ENCODE measurements around the gene TWSG1. TPM values are rescaled to one million over a fixed set of nuclear protein-coding genes. Genes with fewer than 3 reads are reported as not detected.

TWSG1 gene
- total RNA-seq, 3 donors from 2014 or later = 34.4 to 45.9 (median 42.7) TPM

DNA sequence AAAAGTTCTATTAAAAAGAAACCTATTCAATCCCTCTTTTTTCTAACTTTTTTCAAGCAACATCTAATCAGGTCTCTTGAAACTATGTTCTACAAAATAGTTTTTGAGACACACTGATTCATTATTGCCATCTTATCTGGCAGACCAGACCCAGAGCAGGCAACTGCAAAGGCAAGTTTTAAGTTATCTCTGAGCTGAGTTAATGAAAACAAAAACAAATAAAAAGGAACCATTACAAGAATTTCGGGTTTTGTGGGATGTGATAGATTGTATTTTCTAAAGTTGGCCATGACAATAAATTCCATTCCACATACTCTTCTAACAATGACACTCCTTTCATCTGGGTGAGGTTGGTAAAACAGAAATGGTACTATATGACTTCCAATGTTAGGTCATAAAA lies 15.2 kb upstream of the TWSG1 start:
- no peaks in the 10 kb centered on the region for H3K9me3 ChIP-seq
- no peak overlapping the region for H3K4me3 ChIP-seq
- H3K4me1 ChIP-seq = no peaks in the 10 kb centered on the region
- DNase-seq (ENCODE audit: low spot score in 2 of 2) = no peak
- intact Hi-C loops (cut with DNase I; ENCODE audit: low total_unique reads) = no loop called here
- no peak for TF ChIP-seq POLR2AphosphoS5 (IDR thresholded peaks at IDR 0.05)
- no peaks in the 10 kb centered on the region for H3K27me3 ChIP-seq
- no peak overlapping the region for H3K27ac ChIP-seq
- no peaks in the 10 kb centered on the region for H3K36me3 ChIP-seq

- Histone ChIP-seq H3K27me3 (no peaks in the 10 kb centered on the region), H3K27ac (no peak overlapping the region), H3K4me1 (no peaks in the 10 kb centered on the region), H3K36me3 (no peaks in the 10 kb centered on the region), H3K4me3 (no peak overlapping the region), H3K9me3 (no peaks in the 10 kb centered on the region)
- intact Hi-C loops (cut with DNase I; ENCODE audit: low total_unique reads) = no loop called here
- TF ChIP-seq CTCF (IDR thresholded peaks at IDR 0.05) = no peak
- TF ChIP-seq POLR2AphosphoS5 (IDR thresholded peaks at IDR 0.05) = no peak
- TF ChIP-seq POLR2A (IDR thresholded peaks at IDR 0.05) = no peak
- DNase-seq (ENCODE audit: low spot score in 2 of 2) = no peak
Measured at GRCh38 chr18:9321017-9321452, 13.5 kb upstream of the TWSG1 start.

DNA sequence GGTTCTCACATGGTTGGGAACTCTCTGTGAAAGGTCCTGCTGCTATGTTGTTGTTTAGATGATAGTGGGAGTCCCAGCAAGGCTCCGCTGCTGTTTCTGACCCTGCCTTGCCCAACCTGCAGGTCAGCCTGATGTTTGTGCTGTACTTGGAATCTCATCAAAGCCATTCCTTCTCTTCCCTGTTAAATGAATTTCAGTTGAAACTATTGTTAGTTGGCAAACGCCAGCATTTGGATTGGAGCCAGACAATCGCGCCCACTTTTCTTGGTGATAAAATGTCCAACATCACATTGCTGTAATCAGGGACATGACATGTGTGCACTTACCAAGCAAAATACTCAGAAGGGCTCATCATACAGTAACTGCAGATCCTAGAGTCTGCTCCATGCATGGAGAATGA lies 12.8 kb upstream of the TWSG1 start:
- no peak overlapping the region for H3K4me3 ChIP-seq
- no peak for DNase-seq (ENCODE audit: low spot score in 2 of 2)
- no peaks in the 10 kb centered on the region for H3K36me3 ChIP-seq
- no peak for TF ChIP-seq CTCF (IDR thresholded peaks at IDR 0.05)
- no peak for TF ChIP-seq POLR2A (IDR thresholded peaks at IDR 0.05)
- no peak for TF ChIP-seq POLR2AphosphoS5 (IDR thresholded peaks at IDR 0.05)
- intact Hi-C loops (cut with DNase I; ENCODE audit: low total_unique reads) = no loop called here
- no peaks in the 10 kb centered on the region for H3K9me3 ChIP-seq
- H3K27me3 ChIP-seq = no peaks in the 10 kb centered on the region
- H3K4me1 ChIP-seq = no peaks in the 10 kb centered on the region
- no peak overlapping the region for H3K27ac ChIP-seq

GRCh38 chr18:9322744-9323143 lies 11.8 kb upstream of the TWSG1 start:
- TF ChIP-seq POLR2AphosphoS5 (IDR thresholded peaks at IDR 0.05) = no peak
- no peak for TF ChIP-seq POLR2A (IDR thresholded peaks at IDR 0.05)
- no peak for TF ChIP-seq CTCF (IDR thresholded peaks at IDR 0.05)
- H3K9me3 ChIP-seq = no peaks in the 10 kb centered on the region
- no peak for DNase-seq (ENCODE audit: low spot score in 2 of 2)
- H3K27me3 ChIP-seq = no peaks in the 10 kb centered on the region
- no peaks in the 10 kb centered on the region for H3K4me1 ChIP-seq
- intact Hi-C loops (cut with DNase I; ENCODE audit: low total_unique reads) = no loop called here
- no peak overlapping the region for H3K27ac ChIP-seq
- H3K36me3 ChIP-seq = no peaks in the 10 kb centered on the region
- H3K4me3 ChIP-seq = no peak overlapping the region

GRCh38 chr18:9323750-9324445 lies 10.7 kb upstream of the TWSG1 start:
- H3K9me3 ChIP-seq = peaks cover 6 to 7% of the 10 kb centered on the region in 2 donors
- DNase-seq (ENCODE audit: low spot score in 2 of 2) = no peak
- H3K4me3 ChIP-seq = no peak overlapping the region
- intact Hi-C loops (cut with DNase I; ENCODE audit: low total_unique reads) = no loop called here
- H3K27me3 ChIP-seq = no peaks in the 10 kb centered on the region
- no peaks in the 10 kb centered on the region for H3K36me3 ChIP-seq
- no peaks in the 10 kb centered on the region for H3K4me1 ChIP-seq
- TF ChIP-seq POLR2A (IDR thresholded peaks at IDR 0.05) (no peak), POLR2AphosphoS5 (IDR thresholded peaks at IDR 0.05) (no peak), CTCF (IDR thresholded peaks at IDR 0.05) (no peak)
- H3K27ac ChIP-seq = no peak overlapping the region

Data from breast epithelium (tissue), 4 donors.